A673 (cell line): ENCODE measurements around the gene FBXL7. TPM values are rescaled to one million over a fixed set of nuclear protein-coding genes. Genes with fewer than 3 reads are reported as not detected.

Experiments used
- BruUV-seq: library from RNA; stranded (reverse); fragments of 400-500 nt; replicated peaks from 2 replicates; lab custom pipeline; 2021; lab: Mats Ljungman, UMichigan
- CTCF ChIA-PET: fragments of 300-600 bp; sonication (Branson Sonifier 250); formaldehyde crosslinking; loops from one replicate; lab custom pipeline; 2022; ENCODE audit warnings: antibody characterized with exemption; lab: Charles Lee
- POLR2A ChIA-PET: fragments of 300-600 bp; sonication (Branson Sonifier 250); formaldehyde crosslinking; loops from one replicate; lab custom pipeline; 2022; ENCODE audit warnings: antibody characterized with exemption; ENCODE audit not compliant: low non-redundant PET; lab: Charles Lee
- DNase-seq: peaks from one replicate; pipeline ENCODE4 v3.0.0-alpha.2; 2015; ENCODE audit warnings: low spot score
- H3K27ac ChIP-seq: fragments of 200-600 bp; sonication (generic); 2 replicates; pipeline ENCODE4 v1.5.1; 2016; ENCODE audit warnings: mixed run types, low read depth, mild to moderate bottlenecking, mixed read lengths, antibody characterized with exemption, low read length; ENCODE audit not compliant: poor library complexity, severe bottlenecking
- H3K27me3 ChIP-seq: fragments of 200-600 bp; sonication (generic); replicated peaks from 2 replicates; pipeline ENCODE4 v1.6.1; 2017; ENCODE audit warnings: mixed run types, low read depth, mild to moderate bottlenecking, mixed read lengths, antibody characterized with exemption, low read length; ENCODE audit not compliant: insufficient read depth, poor library complexity
- H3K36me3 ChIP-seq: fragments of 200-600 bp; sonication (generic); 2 replicates; pipeline ENCODE4 v1.6.1; 2016; ENCODE audit warnings: mixed run types, mild to moderate bottlenecking, mixed read lengths, antibody characterized with exemption, low read length; ENCODE audit not compliant: insufficient read depth, poor library complexity, severe bottlenecking
- H3K4me1 ChIP-seq: fragments of 200-600 bp; sonication (generic); 2 replicates; pipeline ENCODE4 v1.6.1; 2017; ENCODE audit warnings: mixed run types, mild to moderate bottlenecking, mixed read lengths, antibody characterized with exemption, low read length; ENCODE audit not compliant: insufficient read depth, poor library complexity, severe bottlenecking
- H3K4me3 ChIP-seq: fragments of 200-600 bp; sonication (generic); 2 replicates; pipeline ENCODE4 v1.5.1; 2016; ENCODE audit warnings: low read depth, mixed run types, mild to moderate bottlenecking, mixed read lengths, low read length; ENCODE audit not compliant: poor library complexity, severe bottlenecking
- H3K9me3 ChIP-seq: fragments of 200-600 bp; sonication (generic); 2 replicates; pipeline ENCODE4 v1.6.1; 2016; ENCODE audit warnings: mixed run types, low read depth, mild to moderate bottlenecking, mixed read lengths, antibody characterized with exemption, low read length; ENCODE audit not compliant: poor library complexity, severe bottlenecking
- CTCF ChIP-seq: fragments of 300-800, 200-600 bp; sonication (generic); conservative IDR thresholded peaks from 2 replicates; pipeline ENCODE4 v1.5.1; 2017; ENCODE audit warnings: low read depth, mild to moderate bottlenecking, antibody characterized with exemption, low read length, moderate library complexity, mixed read lengths
- EZH2 ChIP-seq: fragments of 200-600 bp; sonication (generic); IDR thresholded peaks from 2 replicates; pipeline ENCODE4 v1.6.1; 2017; ENCODE audit warnings: borderline replicate concordance, low read depth, mild to moderate bottlenecking, mixed read lengths, antibody characterized with exemption, low read length; ENCODE audit not compliant: poor library complexity, severe bottlenecking
- intact Hi-C: fragments of 100-400 bp; cut with micrococcal nuclease; formaldehyde crosslinking; loops from one replicate; pipeline ENCODE4 v1.10.0; 2022; ENCODE audit not compliant: unreplicated experiment
- total RNA-seq: library from RNA; stranded (reverse); gene quantifications from 2 replicates; pipeline ENCODE4 v1.2.3, GENCODE V29; 2021

The FBXL7 gene
- total RNA-seq, 1 experiment from 2014 or later = 5.9 TPM

GRCh38 chr5:15579193-15579990 is 79.4 kb downstream of the FBXL7 start:
- Histone ChIP-seq H3K36me3 (no peaks in the 10 kb centered on the region), H3K4me3 (no peak overlapping the region), H3K9me3 (peaks cover 18% of the 10 kb centered on the region), H3K27me3 (no peaks in the 10 kb centered on the region), H3K27ac (no peak overlapping the region), H3K4me1 (no peaks in the 10 kb centered on the region)
- POLR2A ChIA-PET = no interaction called here
- DNase-seq = no peak
- no peak for TF ChIP-seq EZH2
- TF ChIP-seq CTCF = no peak
- intact Hi-C loops = no loop called here
- CTCF ChIA-PET = no interaction called here
- BruUV-seq = no TSS peak

- Histone ChIP-seq H3K27ac (no peak overlapping the region), H3K9me3 (peaks cover 28% of the 10 kb centered on the region), H3K36me3 (no peaks in the 10 kb centered on the region), H3K4me3 (no peak overlapping the region), H3K27me3 (no peaks in the 10 kb centered on the region), H3K4me1 (no peaks in the 10 kb centered on the region)
- POLR2A ChIA-PET = no interaction called here
- no TSS peak for BruUV-seq
- no peak for DNase-seq
- CTCF ChIA-PET = no interaction called here
- intact Hi-C loops = no loop called here
- no peak for TF ChIP-seq CTCF
- TF ChIP-seq EZH2 = no peak
Observed at GRCh38 chr5:15584528-15584927, 84.5 kb downstream of the FBXL7 start.

GRCh38 chr5:15585128-15585527 is 85.1 kb downstream of the FBXL7 start:
- DNase-seq = no peak

More at GRCh38 chr5:15585128-15585527, 85.1 kb downstream of the FBXL7 start:
- BruUV-seq = no TSS peak
- Histone ChIP-seq H3K27ac (no peak overlapping the region), H3K36me3 (no peaks in the 10 kb centered on the region), H3K4me3 (no peak overlapping the region), H3K4me1 (no peaks in the 10 kb centered on the region), H3K9me3 (peaks cover 22% of the 10 kb centered on the region), H3K27me3 (no peaks in the 10 kb centered on the region)
- intact Hi-C loops = no loop called here
- CTCF ChIA-PET = no interaction called here
- POLR2A ChIA-PET = no interaction called here
- TF ChIP-seq EZH2 (no peak), CTCF (no peak)
